RCC 7860 (cell line): ENCODE data around the gene MAP4K1.
"Not testable (repeated sequence)": the region's sequence is repeated elsewhere in the genome, so short reads cannot be mapped to it uniquely, and the experiment has no call there.

Experiments
- DNase-seq: peaks from one replicate; pipeline ENCODE4 v3.0.0-alpha.2; 2015; ENCODE audit warnings: low spot score
- FAIRE-seq: peaks from 2 replicates; lab custom pipeline; 2012; peaks lifted over from hg19 to GRCh38; lab: Jason Lieb, UNC

The MAP4K1 gene

GRCh38 chr19:38653028-38653571, 35.3 kb upstream of the MAP4K1 start:
- FAIRE-seq (no peak), DNase-seq (no peak)

GRCh38 chr19:38650911-38651584, 33.3 kb upstream of the MAP4K1 start:
- peak; percentile 67 for DNase-seq
- FAIRE-seq: peak; percentile 70

GRCh38 chr19:38650172-38650775, 32.5 kb upstream of the MAP4K1 start:
- FAIRE-seq (no peak), DNase-seq (no peak)

- no peak for FAIRE-seq
- DNase-seq: no peak
Measured at GRCh38 chr19:38649305-38650171, 31.8 kb upstream of the MAP4K1 start.

GRCh38 chr19:38648769-38649304, 31.1 kb upstream of the MAP4K1 start:
- FAIRE-seq (no peak), DNase-seq (no peak)

GRCh38 chr19:38647966-38648768, 30.4 kb upstream of the MAP4K1 start:
- DNase-seq (no peak), FAIRE-seq (no peak)

GRCh38 chr19:38647368-38647965, 29.7 kb upstream of the MAP4K1 start, which contains the start of gene ACTN4:
ACTN4 (plus strand) TSS chr19:38647649; CDS start chr19:38647746, 97 bp downstream.
- DNase-seq (peak; percentile 87), FAIRE-seq (no peak)

- DNase-seq (no peak), FAIRE-seq (no peak)
Measured at GRCh38 chr19:38644719-38645118, 27.0 kb upstream of the MAP4K1 start.

GRCh38 chr19:38642176-38642575, 24.4 kb upstream of the MAP4K1 start:
- FAIRE-seq: no peak
- no peak for DNase-seq

GRCh38 chr19:38640368-38640767, 22.6 kb upstream of the MAP4K1 start:
- DNase-seq (no peak), FAIRE-seq (no peak)

GRCh38 chr19:38639679-38640078, 21.9 kb upstream of the MAP4K1 start:
- FAIRE-seq (no peak), DNase-seq (no peak)

GRCh38 chr19:38638461-38638860, 20.7 kb upstream of the MAP4K1 start:
- FAIRE-seq (no peak), DNase-seq (no peak)

GRCh38 chr19:38635483-38636399, 18.0 kb upstream of the MAP4K1 start:
- DNase-seq (no peak), FAIRE-seq (no peak)

- DNase-seq (peak; percentile 46), FAIRE-seq (no peak)
Measured at GRCh38 chr19:38634757-38635482, 17.2 kb upstream of the MAP4K1 start.

- no peak for FAIRE-seq
- no peak for DNase-seq
Measured at GRCh38 chr19:38632476-38633213, 14.9 kb upstream of the MAP4K1 start.

GRCh38 chr19:38631811-38632475, 14.2 kb upstream of the MAP4K1 start:
- not testable (repeated sequence) for FAIRE-seq
- peak; percentile 40 for DNase-seq

- not testable (repeated sequence) for FAIRE-seq, DNase-seq
Measured at GRCh38 chr19:38631301-38631700, 13.5 kb upstream of the MAP4K1 start.
